IMR-90 (cell line): Measurements from ENCODE around the gene MUC5B. TPM values are rescaled to one million over a fixed set of nuclear protein-coding genes. Genes with fewer than 3 reads are reported as not detected.

Experiments used
- ATAC-seq: fragments of 200-7000 bp; cut with Tn5 transposase; 2 replicates; pipeline ENCODE4 v1.9.1; 2020; ENCODE audit warnings: low read depth, mild to moderate bottlenecking, moderate library complexity
- BruUV-seq: library from RNA; stranded (reverse); fragments of 400-500 nt; replicated peaks from 2 replicates; lab custom pipeline; 2021; lab: Mats Ljungman, UMichigan
- CTCF ChIA-PET: fragments of 300-600 bp; formaldehyde crosslinking; extraction: SDS; loops from one replicate; lab custom pipeline; 2021; ENCODE audit warnings: antibody characterized with exemption; lab: Yijun Ruan, JAX
- POLR2A ChIA-PET: fragments of 300-600 bp; sonication (Branson Sonifier 250); formaldehyde crosslinking; loops from one replicate; lab custom pipeline; 2022; ENCODE audit warnings: antibody characterized with exemption; ENCODE audit not compliant: unreplicated experiment; lab: Charles Lee
- DNase-seq: peaks from one replicate; pipeline ENCODE4 v3.0.0; 2013
- H2AFZ ChIP-seq: replicated peaks from 2 replicates; pipeline ENCODE3; 2013; ENCODE audit warnings: low read length, mild to moderate bottlenecking; ENCODE audit not compliant: poor library complexity
- H2AK5ac ChIP-seq: 2 replicates; pipeline ENCODE4 v1.6.1; 2013; ENCODE audit warnings: low read depth, low read length, inconsistent platforms
- H2AK9ac ChIP-seq: replicated peaks from 2 replicates; pipeline ENCODE3; 2013; ENCODE audit warnings: mild to moderate bottlenecking, low read depth, low read length, moderate library complexity; ENCODE audit not compliant: poor library complexity
- H2BK120ac ChIP-seq: 2 replicates; pipeline ENCODE4 v1.6.1; 2013; ENCODE audit warnings: low read depth, low read length, inconsistent platforms
- H2BK15ac ChIP-seq: 3 replicates; pipeline ENCODE4 v1.6.1; 2013; ENCODE audit warnings: low read depth, low read length, inconsistent platforms
- H2BK20ac ChIP-seq: 2 replicates; pipeline ENCODE4 v1.6.1; 2013; ENCODE audit warnings: low read depth, mild to moderate bottlenecking, inconsistent platforms, low read length, moderate library complexity
- H2BK5ac ChIP-seq: 2 replicates; pipeline ENCODE4 v1.6.1; 2013; ENCODE audit warnings: mild to moderate bottlenecking, low read depth, low read length, inconsistent platforms; ENCODE audit not compliant: poor library complexity, severe bottlenecking
- H3K14ac ChIP-seq: replicated peaks from 2 replicates; pipeline ENCODE4 v1.6.1; 2013; ENCODE audit warnings: low read depth, low read length, inconsistent platforms
- H3K18ac ChIP-seq: 2 replicates; pipeline ENCODE4 v1.6.1; 2013; ENCODE audit warnings: low read depth, low read length, control low read depth
- H3K23ac ChIP-seq: 2 replicates; pipeline ENCODE4 v1.6.1; 2013; ENCODE audit warnings: low read depth, low read length, inconsistent platforms
- H3K27ac ChIP-seq: 2 replicates; pipeline ENCODE4 v1.5.1; 2013; ENCODE audit warnings: mild to moderate bottlenecking, control low read depth, low read length; ENCODE audit not compliant: insufficient read depth
- H3K27me3 ChIP-seq: 2 replicates; pipeline ENCODE4 v1.6.1; 2013; ENCODE audit warnings: low read length; ENCODE audit not compliant: control insufficient read depth, insufficient read depth
- H3K36me3 ChIP-seq: 2 replicates; pipeline ENCODE4 v1.6.1; 2013; ENCODE audit warnings: low read length, mixed read lengths; ENCODE audit not compliant: control insufficient read depth, insufficient read depth
- H3K4ac ChIP-seq: 2 replicates; pipeline ENCODE4 v1.6.1; 2013; ENCODE audit warnings: low read depth, low read length, inconsistent platforms
- H3K4me1 ChIP-seq: 2 replicates; pipeline ENCODE4 v1.6.1; 2013; ENCODE audit warnings: low read length, mixed read lengths; ENCODE audit not compliant: control insufficient read depth, insufficient read depth
- H3K4me2 ChIP-seq: 2 replicates; pipeline ENCODE4 v1.6.1; 2013; ENCODE audit warnings: low read depth, mild to moderate bottlenecking, control low read depth, low read length, moderate library complexity
- H3K4me3 ChIP-seq: 2 replicates; pipeline ENCODE4 v1.5.1; 2013; ENCODE audit warnings: low read depth, mild to moderate bottlenecking, control low read depth, low read length, moderate library complexity; ENCODE audit not compliant: insufficient read depth
- H3K56ac ChIP-seq: 2 replicates; pipeline ENCODE4 v1.6.1; 2013; ENCODE audit warnings: low read length, inconsistent platforms; ENCODE audit not compliant: insufficient read depth; ENCODE audit errors: extremely low read depth
- H3K79me1 ChIP-seq, 2 experiments: 2 replicates each; pipeline ENCODE4 v1.6.1; 2013; ENCODE audit warnings: low read length in 2 of 2, inconsistent platforms in 1 of 2, low read depth in 1 of 2
- H3K9ac ChIP-seq: 2 replicates; pipeline ENCODE4 v1.6.1; 2013; ENCODE audit warnings: low read depth, low read length, control low read depth
- H3K9me1 ChIP-seq: 2 replicates; pipeline ENCODE4 v1.6.1; 2013; ENCODE audit warnings: low read length, inconsistent platforms; ENCODE audit not compliant: insufficient read depth
- H3K9me3 ChIP-seq: 2 replicates; pipeline ENCODE4 v1.6.1; 2013; ENCODE audit warnings: low read length; ENCODE audit not compliant: control insufficient read depth, insufficient read depth
- H4K20me1 ChIP-seq: 2 replicates; pipeline ENCODE4 v1.6.1; 2013; ENCODE audit warnings: low read length, inconsistent platforms; ENCODE audit not compliant: insufficient read depth
- H4K5ac ChIP-seq: 2 replicates; pipeline ENCODE4 v1.6.1; 2013; ENCODE audit warnings: mild to moderate bottlenecking, low read depth, low read length, control low read depth
- H4K8ac ChIP-seq, 2 experiments: 2 replicates each; pipeline ENCODE4 v1.6.1; 2013; ENCODE audit warnings: low read depth in 2 of 2, low read length in 2 of 2, control low read depth in 1 of 2, inconsistent platforms in 1 of 2
- H4K91ac ChIP-seq: 2 replicates; pipeline ENCODE4 v1.6.1; 2013; ENCODE audit warnings: low read depth, low read length, inconsistent platforms; ENCODE audit not compliant: insufficient read depth
- CEBPB ChIP-seq: IDR thresholded peaks from 2 replicates; pipeline ENCODE4 v1.6.1; 2012; ENCODE audit warnings: low read depth, low read length, improper control_type of control experiment
- CHD1 ChIP-seq: IDR thresholded peaks from 2 replicates; pipeline ENCODE4 v1.6.1; 2012; ENCODE audit warnings: low read depth, low read length, improper control_type of control experiment
- FOS ChIP-seq: fragments of 150-350 bp; IDR thresholded peaks from 2 replicates; pipeline ENCODE4 v1.6.1; 2016; ENCODE audit warnings: low read depth, low read length
- MAZ ChIP-seq: IDR thresholded peaks from 2 replicates; pipeline ENCODE4 v1.6.1; 2012; ENCODE audit warnings: low read depth, mild to moderate bottlenecking, low read length, improper control_type of control experiment, moderate library complexity, borderline replicate concordance
- NFE2L2 ChIP-seq: fragments of 150-350 bp; IDR thresholded peaks from 2 replicates; pipeline ENCODE4 v1.6.1; 2016; ENCODE audit warnings: low read depth, mild to moderate bottlenecking, low read length
- POLR2A ChIP-seq: IDR thresholded peaks from 2 replicates; pipeline ENCODE4 v1.6.1; 2012; ENCODE audit warnings: mild to moderate bottlenecking, low read depth, low read length
- RFX5 ChIP-seq: IDR thresholded peaks from 2 replicates; pipeline ENCODE4 v1.8.0; 2012; ENCODE audit warnings: low read depth, mild to moderate bottlenecking, low read length, moderate library complexity
- SMC3 ChIP-seq: fragments of 150-350 bp; IDR thresholded peaks from 2 replicates; pipeline ENCODE4 v1.6.1; 2016; ENCODE audit warnings: low read depth, mild to moderate bottlenecking, antibody characterized with exemption, low read length, moderate library complexity
- WGBS, 2 experiments: methylation state at CpG; one replicate each; pipeline versions ENCODE4 v1.1.5 to v1.1.7; 2013; ENCODE audit warnings: missing lambda C conversion rate in 2 of 2; ENCODE audit not compliant: insufficient read length in 1 of 2; ENCODE audit errors: extremely low coverage in 2 of 2; 5-methylcytosine and 5-hydroxymethylcytosine counted together
- dilution Hi-C: fragments of 300-500 bp; cut with HindIII; formaldehyde crosslinking; loops from one replicate; pipeline ENCODE4 v1.14.3; 2018; ENCODE audit warnings: low sequenced_read_pairs; ENCODE audit not compliant: unreplicated experiment
- in situ Hi-C: fragments of 300-500 bp; cut with MboI; formaldehyde crosslinking; loops from 3 replicates; pipeline ENCODE4 v1.14.3; 2019; ENCODE audit warnings: low sequenced_read_pairs, inconsistent platforms, mixed read lengths
- intact Hi-C: fragments of 100-400 bp; cut with micrococcal nuclease; formaldehyde crosslinking; loops from 2 replicates; pipeline ENCODE4 v1.10.0; 2022
- polyA plus RNA-seq, 3 experiments: library from polyadenylated mRNA; depleted of rRNA; stranded (reverse); fragments of >200 nt; gene quantifications; 2 replicates each; pipeline ENCODE4 v1.2.3, GENCODE V29; 2012; ENCODE audit warnings: low replicate concordance in 1 of 3
- total RNA-seq: library from RNA; depleted of rRNA; stranded (reverse); fragments of >200 nt; gene quantifications from 2 replicates; pipeline ENCODE4 v1.2.3, GENCODE V29; 2012
- TF ChIP-seq, protein P1 (sequence below): conservative IDR thresholded peaks from 2 replicates; pipeline ENCODE4 v1.5.1; 2012; ENCODE audit warnings: mild to moderate bottlenecking, low read depth, low read length, improper control_type of control experiment
- TF ChIP-seq, protein P2 (sequence below): fragments of 150-350 bp; IDR thresholded peaks from 2 replicates; pipeline ENCODE4 v1.6.1; 2017; ENCODE audit warnings: mild to moderate bottlenecking, antibody characterized with exemption, low read length, low read depth

Gene MUC5B
- total and polyA plus RNA-seq, 2 of the 4 experiments (the other 2 are of a cell fraction): not detected

DNA sequence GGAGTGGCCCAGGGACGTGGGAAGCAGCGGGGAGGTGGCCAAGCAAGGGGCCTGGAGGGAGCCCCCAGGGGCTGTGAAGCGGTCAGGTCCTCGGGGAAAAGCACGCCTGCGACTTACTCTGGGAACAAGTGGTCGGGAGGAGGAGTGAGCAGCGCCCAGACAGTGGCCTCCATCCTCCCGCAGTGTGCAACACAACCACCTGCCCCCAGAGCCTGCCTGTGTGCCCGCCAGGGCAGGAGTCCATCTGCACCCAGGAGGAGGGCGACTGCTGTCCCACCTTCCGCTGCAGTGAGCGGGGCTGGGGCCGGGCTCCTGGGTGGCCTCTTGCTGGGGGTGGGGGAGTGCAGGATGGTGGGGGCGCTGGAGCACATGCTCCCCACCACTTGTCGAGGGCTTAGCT lies 35.0 kb downstream of the MUC5B start:
- ATAC-seq: no peak

More for the DNA sequence above, 35.0 kb downstream of the MUC5B start:
- TF ChIP-seq MAZ: no peak
- TF ChIP-seq RFX5: no peak
- no peak for TF ChIP-seq NFE2L2
- no peak for TF ChIP-seq CHD1
- TF ChIP-seq, protein P1, sequence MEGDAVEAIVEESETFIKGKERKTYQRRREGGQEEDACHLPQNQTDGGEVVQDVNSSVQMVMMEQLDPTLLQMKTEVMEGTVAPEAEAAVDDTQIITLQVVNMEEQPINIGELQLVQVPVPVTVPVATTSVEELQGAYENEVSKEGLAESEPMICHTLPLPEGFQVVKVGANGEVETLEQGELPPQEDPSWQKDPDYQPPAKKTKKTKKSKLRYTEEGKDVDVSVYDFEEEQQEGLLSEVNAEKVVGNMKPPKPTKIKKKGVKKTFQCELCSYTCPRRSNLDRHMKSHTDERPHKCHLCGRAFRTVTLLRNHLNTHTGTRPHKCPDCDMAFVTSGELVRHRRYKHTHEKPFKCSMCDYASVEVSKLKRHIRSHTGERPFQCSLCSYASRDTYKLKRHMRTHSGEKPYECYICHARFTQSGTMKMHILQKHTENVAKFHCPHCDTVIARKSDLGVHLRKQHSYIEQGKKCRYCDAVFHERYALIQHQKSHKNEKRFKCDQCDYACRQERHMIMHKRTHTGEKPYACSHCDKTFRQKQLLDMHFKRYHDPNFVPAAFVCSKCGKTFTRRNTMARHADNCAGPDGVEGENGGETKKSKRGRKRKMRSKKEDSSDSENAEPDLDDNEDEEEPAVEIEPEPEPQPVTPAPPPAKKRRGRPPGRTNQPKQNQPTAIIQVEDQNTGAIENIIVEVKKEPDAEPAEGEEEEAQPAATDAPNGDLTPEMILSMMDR: no peak
- no peak for TF ChIP-seq SMC3
- no peak for TF ChIP-seq POLR2A
- TF ChIP-seq CEBPB: no peak
- TF ChIP-seq FOS: no peak
- TF ChIP-seq, protein P2, sequence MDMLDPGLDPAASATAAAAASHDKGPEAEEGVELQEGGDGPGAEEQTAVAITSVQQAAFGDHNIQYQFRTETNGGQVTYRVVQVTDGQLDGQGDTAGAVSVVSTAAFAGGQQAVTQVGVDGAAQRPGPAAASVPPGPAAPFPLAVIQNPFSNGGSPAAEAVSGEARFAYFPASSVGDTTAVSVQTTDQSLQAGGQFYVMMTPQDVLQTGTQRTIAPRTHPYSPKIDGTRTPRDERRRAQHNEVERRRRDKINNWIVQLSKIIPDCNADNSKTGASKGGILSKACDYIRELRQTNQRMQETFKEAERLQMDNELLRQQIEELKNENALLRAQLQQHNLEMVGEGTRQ: no peak
- Histone ChIP-seq H3K4me3 (no peak overlapping the region), H3K27me3 (no peaks in the 10 kb centered on the region), H3K18ac (no peak overlapping the region), H3K36me3 (no peaks in the 10 kb centered on the region), H2AK5ac (no peak overlapping the region), H2BK5ac (no peak overlapping the region), H3K4me1 (peaks cover 7% of the 10 kb centered on the region), H3K9ac (no peak overlapping the region), H4K8ac (no peak overlapping the region), H3K4ac (no peak overlapping the region), H2BK20ac (no peak overlapping the region), H3K9me3 (peaks cover 2% of the 10 kb centered on the region; the same call in 1 of the 2 replicates), H2BK120ac (no peak overlapping the region), H2AFZ (no peak overlapping the region), H3K79me1 (no peaks in the 10 kb centered on the region), H4K20me1 (no peaks in the 10 kb centered on the region), H4K91ac (no peak overlapping the region), H2AK9ac (no peak overlapping the region), H4K5ac (no peak overlapping the region), H3K56ac (no peak overlapping the region), H3K9me1 (no peaks in the 10 kb centered on the region), H3K4me2 (no peak overlapping the region), H2BK15ac (no peak overlapping the region), H3K14ac (no peak overlapping the region), H3K27ac (no peak overlapping the region), H3K23ac (no peak overlapping the region)
- dilution Hi-C loops: no loop called here
- ChIA-PET POLR2A (no interaction called here), CTCF (no interaction called here)
- intact Hi-C loops: no loop called here
- no peak for DNase-seq
- in situ Hi-C loops: no loop called here
- BruUV-seq: no TSS peak
- 76% methylated on average over 5 of the region's 16 CpGs; no CpG with 5 or more reads in 1 of the 2 experiments for WGBS, 2 experiments
